ENCODE measurements around the gene SYT17.

DNA sequence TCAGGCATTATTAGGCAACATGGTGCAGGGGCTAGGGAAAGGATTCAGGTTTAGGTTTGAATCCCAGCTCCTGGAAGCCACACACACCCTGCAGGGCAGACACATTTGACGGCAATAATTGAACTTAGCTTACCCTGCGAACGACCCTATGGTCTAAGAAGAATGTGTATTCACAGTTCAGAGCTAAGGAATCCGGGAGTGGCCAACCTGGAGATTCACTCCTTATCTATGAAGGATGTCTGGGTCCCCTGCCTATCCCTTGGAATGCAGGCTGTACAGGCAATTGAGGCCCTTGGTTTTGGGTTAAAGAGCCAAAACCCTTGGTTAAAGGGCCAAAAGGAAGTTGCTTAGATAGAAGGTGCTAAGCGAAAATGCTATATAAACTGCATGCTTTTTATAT lies 2.9 kb upstream of the SYT17 start:
- TF ChIP-seq, protein P1, sequence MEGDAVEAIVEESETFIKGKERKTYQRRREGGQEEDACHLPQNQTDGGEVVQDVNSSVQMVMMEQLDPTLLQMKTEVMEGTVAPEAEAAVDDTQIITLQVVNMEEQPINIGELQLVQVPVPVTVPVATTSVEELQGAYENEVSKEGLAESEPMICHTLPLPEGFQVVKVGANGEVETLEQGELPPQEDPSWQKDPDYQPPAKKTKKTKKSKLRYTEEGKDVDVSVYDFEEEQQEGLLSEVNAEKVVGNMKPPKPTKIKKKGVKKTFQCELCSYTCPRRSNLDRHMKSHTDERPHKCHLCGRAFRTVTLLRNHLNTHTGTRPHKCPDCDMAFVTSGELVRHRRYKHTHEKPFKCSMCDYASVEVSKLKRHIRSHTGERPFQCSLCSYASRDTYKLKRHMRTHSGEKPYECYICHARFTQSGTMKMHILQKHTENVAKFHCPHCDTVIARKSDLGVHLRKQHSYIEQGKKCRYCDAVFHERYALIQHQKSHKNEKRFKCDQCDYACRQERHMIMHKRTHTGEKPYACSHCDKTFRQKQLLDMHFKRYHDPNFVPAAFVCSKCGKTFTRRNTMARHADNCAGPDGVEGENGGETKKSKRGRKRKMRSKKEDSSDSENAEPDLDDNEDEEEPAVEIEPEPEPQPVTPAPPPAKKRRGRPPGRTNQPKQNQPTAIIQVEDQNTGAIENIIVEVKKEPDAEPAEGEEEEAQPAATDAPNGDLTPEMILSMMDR (IDR thresholded peaks at IDR 0.05) = no peak
- TF ChIP-seq ZFX (IDR thresholded peaks at IDR 0.05; ENCODE audit: borderline replicate concordance) = no peak
